ENCODE data around the gene TIGD1. TPM values are rescaled to one million over a fixed set of nuclear protein-coding genes. Genes with fewer than 3 reads are reported as not detected.

The TIGD1 gene
- total and polyA plus RNA-seq, 9 donors, result 4.3 to 9.7 (median 7.4) TPM

DNA sequence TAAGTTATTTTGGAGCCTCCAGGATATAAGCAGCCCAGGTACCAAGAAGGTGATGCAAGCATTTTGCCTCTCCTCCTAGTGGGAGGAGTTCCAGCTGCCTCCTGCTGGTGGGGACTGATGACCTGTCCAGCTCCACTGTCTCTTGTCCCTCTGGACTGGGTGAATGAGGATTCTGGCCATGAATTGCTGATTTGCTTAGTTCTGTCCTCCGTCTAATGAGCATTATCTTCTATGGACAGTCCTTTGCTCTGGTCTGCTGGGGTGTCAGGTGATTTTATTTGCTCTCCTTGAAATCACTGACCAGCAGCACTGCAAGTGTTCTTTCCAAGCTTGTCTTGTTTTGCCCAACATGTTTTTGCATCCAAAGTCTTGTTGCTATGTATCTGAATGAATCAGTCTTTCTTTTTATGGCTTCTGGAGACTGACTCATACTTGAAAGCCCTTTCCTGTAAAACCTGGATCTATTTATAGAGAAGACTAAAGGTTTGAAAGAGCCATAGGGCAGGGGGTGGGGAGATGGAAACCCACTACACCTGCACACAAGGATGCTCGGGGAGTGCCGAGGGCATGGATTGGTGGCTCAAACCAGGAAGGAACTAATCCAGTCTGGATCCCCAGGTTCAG lies 42.5 kb upstream of the TIGD1 start:
- no peaks in the 10 kb centered on the region for H3K36me3 ChIP-seq
- WGBS, 3 donors, result 84 to 92% (median 92%) methylated on average over 3 of the region's 3 CpGs
- no peak overlapping the region for H3K4me3 ChIP-seq
- no peaks in the 10 kb centered on the region for H3K9me3 ChIP-seq
- no peak for DNase-seq
- no peaks in the 10 kb centered on the region for H3K27me3 ChIP-seq
- intact Hi-C loops (cut with DNase I), result no loop called here
- H3K27ac ChIP-seq, result no peak overlapping the region
- no peak for TF ChIP-seq EP300 (IDR thresholded peaks at IDR 0.05)
- no peak for TF ChIP-seq POLR2A (IDR thresholded peaks at IDR 0.05)
- TF ChIP-seq, protein P1, sequence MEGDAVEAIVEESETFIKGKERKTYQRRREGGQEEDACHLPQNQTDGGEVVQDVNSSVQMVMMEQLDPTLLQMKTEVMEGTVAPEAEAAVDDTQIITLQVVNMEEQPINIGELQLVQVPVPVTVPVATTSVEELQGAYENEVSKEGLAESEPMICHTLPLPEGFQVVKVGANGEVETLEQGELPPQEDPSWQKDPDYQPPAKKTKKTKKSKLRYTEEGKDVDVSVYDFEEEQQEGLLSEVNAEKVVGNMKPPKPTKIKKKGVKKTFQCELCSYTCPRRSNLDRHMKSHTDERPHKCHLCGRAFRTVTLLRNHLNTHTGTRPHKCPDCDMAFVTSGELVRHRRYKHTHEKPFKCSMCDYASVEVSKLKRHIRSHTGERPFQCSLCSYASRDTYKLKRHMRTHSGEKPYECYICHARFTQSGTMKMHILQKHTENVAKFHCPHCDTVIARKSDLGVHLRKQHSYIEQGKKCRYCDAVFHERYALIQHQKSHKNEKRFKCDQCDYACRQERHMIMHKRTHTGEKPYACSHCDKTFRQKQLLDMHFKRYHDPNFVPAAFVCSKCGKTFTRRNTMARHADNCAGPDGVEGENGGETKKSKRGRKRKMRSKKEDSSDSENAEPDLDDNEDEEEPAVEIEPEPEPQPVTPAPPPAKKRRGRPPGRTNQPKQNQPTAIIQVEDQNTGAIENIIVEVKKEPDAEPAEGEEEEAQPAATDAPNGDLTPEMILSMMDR (IDR thresholded peaks at IDR 0.05), result no peak
- H3K4me1 ChIP-seq (ENCODE audit: insufficient read depth), result no peaks in the 10 kb centered on the region

DNA sequence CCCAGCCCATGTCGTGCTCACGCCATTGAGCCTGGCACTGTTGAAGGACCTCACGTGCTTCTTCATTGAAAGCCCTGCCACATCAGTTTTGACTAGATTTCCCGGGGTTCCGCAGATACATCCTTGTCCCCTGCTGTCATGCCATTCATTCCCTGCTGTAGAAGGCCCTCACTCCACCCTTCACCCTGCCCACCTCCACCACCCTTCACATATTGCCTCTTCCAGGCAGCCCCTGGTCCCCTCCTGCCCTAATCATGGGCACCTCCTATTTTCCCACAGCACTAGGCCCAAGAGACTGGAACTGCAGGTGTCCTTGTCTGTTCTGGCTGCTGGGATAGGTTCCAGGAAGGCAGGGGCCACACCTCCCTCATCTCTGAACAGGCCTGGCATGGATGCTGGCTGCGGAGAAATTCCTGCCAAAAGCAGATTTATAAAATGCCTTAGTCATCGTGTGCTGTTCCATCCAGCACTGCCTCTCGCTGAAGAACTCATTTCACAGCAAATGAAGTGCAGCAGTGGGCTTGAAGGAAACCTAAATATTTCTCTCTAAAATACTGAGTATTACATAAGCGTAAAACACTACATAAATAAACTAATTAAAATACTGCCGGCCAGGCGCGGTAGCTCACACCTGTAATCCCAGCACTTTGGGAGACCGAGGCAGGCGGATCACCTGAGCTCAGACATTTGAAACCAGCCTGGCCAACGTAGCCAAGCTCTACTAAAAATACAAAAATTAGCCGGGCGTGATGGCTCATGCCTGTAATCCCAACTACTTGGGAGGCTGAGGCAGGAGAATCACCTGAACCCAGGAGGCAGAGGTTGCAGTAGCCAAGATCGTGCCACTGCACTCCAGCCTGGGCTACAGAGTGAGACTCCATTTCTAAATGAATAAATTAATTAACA lies 38.6 kb upstream of the TIGD1 start:
- Histone ChIP-seq H3K4me1 (ENCODE audit: insufficient read depth) (no peaks in the 10 kb centered on the region), H3K27ac (no peak overlapping the region), H3K4me3 (no peak overlapping the region), H3K9me3 (no peaks in the 10 kb centered on the region), H3K36me3 (no peaks in the 10 kb centered on the region), H3K27me3 (no peaks in the 10 kb centered on the region)
- intact Hi-C loops (cut with DNase I), result no loop called here
- WGBS, 3 donors, result 61 to 70% (median 68%) methylated on average over 18 of the region's 18 CpGs
- TF ChIP-seq EP300 (IDR thresholded peaks at IDR 0.05) (no peak), POLR2A (IDR thresholded peaks at IDR 0.05) (no peak)
- TF ChIP-seq, protein P1 (IDR thresholded peaks at IDR 0.05), result no peak
- DNase-seq, result peak in 2 of 5 donors; percentile 41 to 55

DNA sequence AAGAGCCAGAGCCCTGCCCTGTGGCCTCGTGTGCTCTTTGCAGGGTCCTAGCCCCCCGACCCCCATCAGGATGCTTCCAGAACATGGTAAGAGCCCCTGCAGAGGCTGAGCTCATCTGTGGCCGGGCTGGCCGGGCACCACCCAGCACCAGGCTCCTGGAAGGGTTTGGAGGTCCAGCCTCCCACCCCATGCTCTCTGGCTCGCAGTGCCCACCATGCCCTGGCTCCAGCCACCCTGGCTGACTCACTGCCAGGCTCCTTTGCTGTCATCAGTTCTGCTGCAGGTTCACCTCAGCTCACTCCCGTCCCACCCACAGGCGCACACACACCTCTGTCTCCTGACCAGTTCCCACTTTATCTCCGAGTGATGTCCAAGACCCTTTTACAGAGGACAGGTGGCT lies 37.7 kb upstream of the TIGD1 start:
- DNase-seq, result no peak
- 85 to 92% (median 92%) methylated on average over 8 of the region's 8 CpGs for WGBS, 3 donors
- Histone ChIP-seq H3K4me3 (no peak overlapping the region), H3K27me3 (no peaks in the 10 kb centered on the region), H3K9me3 (no peaks in the 10 kb centered on the region), H3K36me3 (no peaks in the 10 kb centered on the region), H3K27ac (no peak overlapping the region), H3K4me1 (ENCODE audit: insufficient read depth) (no peaks in the 10 kb centered on the region)
- TF ChIP-seq, protein P1 (IDR thresholded peaks at IDR 0.05), result no peak
- no peak for TF ChIP-seq POLR2A (IDR thresholded peaks at IDR 0.05)
- no peak for TF ChIP-seq EP300 (IDR thresholded peaks at IDR 0.05)
- intact Hi-C loops (cut with DNase I), result no loop called here

DNA sequence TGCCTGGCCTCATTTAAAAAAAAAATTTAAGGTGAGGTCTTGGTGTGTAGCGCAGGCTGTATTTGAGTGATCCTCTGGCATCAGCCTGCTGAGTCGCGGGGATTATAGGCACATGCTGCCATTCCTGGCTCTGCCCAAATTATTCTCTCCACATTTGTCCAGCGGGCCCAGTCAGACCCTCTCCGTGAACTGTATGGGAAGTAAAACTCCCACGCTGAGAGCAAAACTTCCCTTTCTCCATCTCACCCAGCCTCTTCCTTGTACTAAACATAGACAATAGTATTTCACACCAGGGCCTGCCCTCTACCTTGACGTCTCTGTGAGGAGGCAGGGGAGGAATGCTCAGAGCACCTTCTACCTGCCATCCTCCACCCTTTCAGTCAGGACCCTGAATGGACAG lies 37.2 kb upstream of the TIGD1 start:
- Histone ChIP-seq H3K27ac (no peak overlapping the region), H3K4me3 (no peak overlapping the region), H3K9me3 (no peaks in the 10 kb centered on the region), H3K4me1 (ENCODE audit: insufficient read depth) (no peaks in the 10 kb centered on the region), H3K36me3 (no peaks in the 10 kb centered on the region), H3K27me3 (no peaks in the 10 kb centered on the region)
- no peak for DNase-seq
- TF ChIP-seq POLR2A (IDR thresholded peaks at IDR 0.05), result no peak
- no peak for TF ChIP-seq EP300 (IDR thresholded peaks at IDR 0.05)
- TF ChIP-seq, protein P1 (IDR thresholded peaks at IDR 0.05), result no peak
- WGBS, 3 donors, result 71 to 78% (median 76%) methylated on average over 7 of the region's 7 CpGs
- intact Hi-C loops (cut with DNase I), result no loop called here

All from ovary (tissue), 9 donors.